ENCODE data around the gene NFASC. TPM values are rescaled to one million over a fixed set of nuclear protein-coding genes. Genes with fewer than 3 reads are reported as not detected.

NFASC gene
- total RNA-seq, 1 donor from 2014 or later: 0.80 TPM

DNA sequence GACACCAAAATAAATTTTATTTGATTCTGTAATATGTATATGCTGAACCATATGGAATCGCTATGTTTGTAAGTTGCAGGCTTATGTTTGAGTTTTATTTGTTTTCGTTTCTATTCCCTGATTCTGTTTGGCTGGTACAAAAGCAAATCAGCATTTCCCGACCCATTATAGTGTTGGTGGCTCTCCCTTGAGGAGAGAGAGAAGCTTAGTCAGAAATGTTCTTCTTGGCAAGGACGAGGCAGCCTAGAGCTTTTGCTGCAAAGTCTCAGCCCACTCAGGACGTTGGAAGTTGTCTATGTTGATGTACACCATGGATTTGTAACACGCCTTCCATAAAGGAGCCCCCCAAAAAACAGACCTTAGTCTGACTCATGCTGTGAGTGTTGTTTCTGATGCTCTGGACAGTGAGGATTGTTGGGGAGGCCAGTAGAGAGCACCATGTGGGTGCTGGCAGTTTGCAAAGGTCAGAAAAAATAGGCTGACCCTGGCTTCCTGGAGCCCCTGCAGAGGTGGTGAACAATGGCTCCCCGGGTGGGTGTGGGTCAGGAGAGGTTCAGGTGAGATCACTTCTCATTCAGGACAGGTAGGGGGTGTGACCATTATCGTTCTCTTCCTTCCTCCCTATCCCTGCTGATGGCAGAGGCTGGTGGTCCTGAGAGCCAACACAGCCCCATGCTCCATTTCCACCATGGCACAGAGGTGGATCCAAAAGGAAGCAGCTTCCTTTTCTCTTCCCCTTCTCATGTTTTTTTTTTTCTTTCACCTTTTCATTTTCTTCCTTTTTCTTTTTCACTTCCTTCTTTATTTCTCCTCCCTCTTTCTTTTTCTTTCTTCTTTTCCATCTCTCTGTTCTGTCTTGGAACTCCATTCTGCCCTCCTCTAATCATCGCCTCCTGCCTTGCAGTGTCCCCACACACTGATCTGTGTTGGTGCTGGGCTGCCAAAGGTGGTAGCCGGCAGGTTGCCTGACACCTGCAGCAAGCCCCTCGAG lies 88.0 kb downstream of the NFASC start:
- DNase-seq (ENCODE audit: low read depth): no peak

DNA sequence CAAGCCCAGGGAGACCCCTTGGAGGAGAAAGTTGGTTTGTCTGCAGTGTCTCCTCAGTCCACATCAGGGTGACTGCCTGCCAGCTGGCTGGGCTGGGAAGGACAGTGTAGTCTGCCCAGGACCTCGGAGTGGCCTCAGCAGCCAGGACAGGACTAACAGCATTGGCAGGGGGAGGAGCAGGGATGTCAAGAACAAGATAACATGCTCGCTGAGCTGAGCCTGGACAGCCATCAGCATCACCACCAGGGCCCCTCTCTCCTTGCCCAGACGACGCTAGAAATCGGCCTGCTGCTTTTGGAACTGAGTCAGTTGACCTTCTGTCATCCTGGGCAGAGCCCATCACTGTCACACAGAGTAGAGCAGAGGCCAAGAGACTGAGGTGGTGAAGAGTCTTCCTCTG lies 88.7 kb downstream of the NFASC start:
- DNase-seq (ENCODE audit: low read depth): no peak

DNA sequence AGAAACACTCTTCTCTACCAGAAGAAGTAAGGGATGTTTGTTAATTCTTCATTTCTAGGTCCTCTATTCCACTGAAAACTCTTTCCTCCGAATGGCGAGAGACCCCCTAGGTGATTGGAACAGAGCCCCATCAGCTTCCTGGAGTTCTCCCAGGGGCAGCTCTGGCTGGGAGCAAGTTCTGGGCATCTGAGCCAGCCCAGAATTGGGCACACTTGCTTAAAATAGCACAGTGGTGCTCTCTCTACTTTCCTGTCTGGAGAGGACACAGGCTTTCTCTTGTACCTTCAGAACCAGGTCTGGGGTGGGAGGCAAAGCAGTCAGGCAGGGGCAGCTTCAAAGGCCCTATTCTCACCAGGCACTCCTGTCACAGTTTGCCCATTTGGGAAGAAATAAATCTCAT lies 89.2 kb downstream of the NFASC start:
- DNase-seq (ENCODE audit: low read depth): no peak

DNA sequence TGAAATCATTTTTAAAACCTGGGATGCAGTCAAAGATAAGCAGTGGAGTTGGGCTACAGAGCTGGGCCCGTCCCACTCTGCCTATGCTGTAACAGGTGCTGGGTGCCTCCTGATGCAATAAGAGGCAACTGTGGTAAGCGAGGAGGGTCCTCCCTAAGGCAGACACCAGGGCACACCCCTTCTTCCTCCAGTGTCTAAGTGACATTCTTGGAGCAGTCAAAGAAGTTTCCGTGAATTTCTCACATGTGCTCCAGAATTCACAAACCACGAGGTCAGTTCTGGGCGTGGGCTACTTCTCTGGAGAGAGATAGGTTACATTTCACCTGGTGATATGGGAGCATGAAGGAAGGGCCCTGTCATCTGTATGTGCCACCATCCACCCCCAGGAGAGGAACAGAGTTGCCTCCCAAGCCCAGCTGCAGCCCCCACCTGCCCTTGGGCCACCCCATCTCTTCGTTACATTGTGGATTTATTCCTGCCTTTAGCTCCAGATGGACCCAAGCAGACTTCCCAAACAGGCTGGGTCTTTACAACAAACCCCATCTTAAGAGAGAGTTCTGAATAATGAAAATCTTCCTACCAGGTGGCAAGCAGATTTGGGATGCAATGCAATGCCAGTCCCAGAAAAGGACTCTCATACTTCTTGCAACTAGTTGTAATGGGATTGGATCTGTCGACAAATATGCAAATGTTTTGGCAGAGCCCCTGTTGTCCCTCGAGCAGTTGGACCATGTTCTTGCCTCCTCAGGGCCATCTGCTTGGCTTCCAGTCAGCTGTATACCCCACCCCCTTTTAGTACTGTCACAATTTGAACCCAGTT lies 89.9 kb downstream of the NFASC start:
- no peak for DNase-seq (ENCODE audit: low read depth)

GRCh38 chr1:204961765-204962419 lies 91.2 kb downstream of the NFASC start:
- DNase-seq (ENCODE audit: low read depth): no peak

- DNase-seq (ENCODE audit: low read depth): no peak
Measured at GRCh38 chr1:204962742-204963632, 92.3 kb downstream of the NFASC start.

- DNase-seq (ENCODE audit: low read depth): no peak
Measured at GRCh38 chr1:204967451-204967850, 96.8 kb downstream of the NFASC start.

- DNase-seq (ENCODE audit: low read depth): no peak
Measured at GRCh38 chr1:204968135-204968534, 97.5 kb downstream of the NFASC start.

GRCh38 chr1:204968951-204969350 lies 98.3 kb downstream of the NFASC start:
- DNase-seq (ENCODE audit: low read depth): no peak

GRCh38 chr1:204970937-204971336 lies 100.3 kb downstream of the NFASC start:
- DNase-seq (ENCODE audit: low read depth): no peak

GRCh38 chr1:204971517-204972336 lies 101.1 kb downstream of the NFASC start:
- DNase-seq (ENCODE audit: low read depth): no peak

- DNase-seq (ENCODE audit: low read depth): no peak
Measured at GRCh38 chr1:204972426-204972825, 101.8 kb downstream of the NFASC start.

DNA sequence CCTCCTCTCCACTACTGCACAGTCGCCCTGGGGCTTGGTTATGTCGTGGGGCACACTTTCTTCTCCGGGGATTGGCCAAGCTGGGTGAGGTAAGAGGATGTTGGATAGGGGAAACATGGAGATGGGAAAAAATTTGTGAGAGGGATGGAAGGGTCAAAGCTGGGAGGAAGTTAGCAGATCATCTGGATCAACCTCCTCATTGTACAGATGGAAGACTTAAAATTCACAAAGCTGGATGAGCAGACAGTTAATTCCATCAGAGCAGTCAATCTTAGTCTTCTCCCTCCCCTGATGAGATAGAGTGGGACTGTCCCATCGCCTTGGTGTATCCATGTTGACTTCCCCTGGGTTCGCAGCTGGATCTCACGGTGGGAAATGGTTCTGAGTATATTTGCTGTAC lies 102.8 kb downstream of the NFASC start:
- no peak for DNase-seq (ENCODE audit: low read depth)

- DNase-seq (ENCODE audit: low read depth): no peak
Measured at GRCh38 chr1:204974327-204974726, 103.7 kb downstream of the NFASC start.

- no peak for DNase-seq (ENCODE audit: low read depth)
Measured at GRCh38 chr1:204975021-204975420, 104.4 kb downstream of the NFASC start.

DNA sequence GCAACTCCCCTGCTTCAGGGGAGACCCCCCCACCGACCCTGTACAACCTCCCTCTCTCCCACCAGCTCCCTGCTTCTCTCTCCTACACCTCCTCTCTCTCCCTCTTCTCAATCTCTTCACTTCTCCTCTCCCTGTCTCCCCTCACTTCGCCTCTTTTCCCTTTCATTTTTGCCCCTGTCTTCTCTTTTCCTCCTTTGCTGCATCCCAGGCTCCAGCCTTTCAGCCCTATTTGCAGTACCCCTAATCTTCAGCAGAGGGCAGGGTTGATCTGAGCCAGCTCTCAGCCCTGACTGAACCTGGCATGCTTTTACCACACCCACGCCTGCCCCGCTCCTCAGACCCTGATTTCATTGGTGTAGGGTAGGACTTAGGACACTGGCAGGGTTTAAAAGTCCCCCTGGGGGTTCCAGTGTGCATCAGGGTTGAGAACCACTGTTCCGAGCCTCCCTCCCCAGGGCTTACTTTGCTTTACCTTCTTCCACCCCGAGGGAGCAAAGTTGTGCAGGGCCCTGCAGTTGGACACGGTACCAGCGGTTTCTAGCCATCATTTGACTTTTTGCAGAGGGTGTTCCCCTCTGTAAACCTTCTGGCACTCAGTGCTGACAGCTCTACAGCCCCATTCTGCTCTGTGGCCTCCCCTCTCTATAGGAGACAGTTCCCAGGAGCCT lies 105.0 kb downstream of the NFASC start:
- peak; percentile 63 for DNase-seq (ENCODE audit: low read depth)

DNA sequence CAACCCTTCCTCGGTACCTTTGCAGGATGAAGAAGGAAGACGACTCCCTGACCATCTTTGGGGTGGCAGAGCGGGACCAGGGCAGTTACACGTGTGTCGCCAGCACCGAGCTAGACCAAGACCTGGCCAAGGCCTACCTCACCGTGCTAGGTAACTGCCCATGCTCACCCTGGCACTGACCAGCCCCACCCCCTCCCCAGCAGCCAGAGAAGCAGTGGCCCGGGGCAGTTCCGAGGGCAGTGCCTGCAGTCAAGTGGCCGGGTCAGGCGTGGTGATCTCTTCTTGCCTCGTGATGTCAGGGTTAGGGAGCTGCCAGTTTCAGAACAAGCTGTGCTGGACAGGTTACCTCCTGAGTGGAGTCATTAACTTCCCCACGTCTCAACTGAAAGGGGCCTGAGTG lies 106.0 kb downstream of the NFASC start:
- DNase-seq (ENCODE audit: low read depth): no peak

DNA sequence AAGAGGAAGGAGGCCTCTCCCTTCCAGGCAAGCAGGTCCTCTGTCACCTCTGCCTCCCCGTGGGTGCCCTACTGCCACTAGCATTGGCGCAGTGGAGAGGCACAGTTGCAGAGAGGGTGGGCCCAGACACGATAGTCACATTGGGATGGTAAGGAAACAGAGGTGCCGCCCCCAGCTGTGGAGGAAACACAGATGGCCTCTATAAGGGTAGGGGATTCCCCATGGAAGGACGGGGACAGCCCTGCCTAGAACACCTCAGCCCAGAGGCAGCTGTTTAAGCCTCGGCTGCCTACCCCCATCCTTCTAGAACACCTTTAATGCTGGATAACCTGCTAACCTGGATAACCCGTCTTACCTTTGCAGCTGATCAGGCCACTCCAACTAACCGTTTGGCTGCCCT lies 106.7 kb downstream of the NFASC start:
- DNase-seq (ENCODE audit: low read depth): no peak

DNA sequence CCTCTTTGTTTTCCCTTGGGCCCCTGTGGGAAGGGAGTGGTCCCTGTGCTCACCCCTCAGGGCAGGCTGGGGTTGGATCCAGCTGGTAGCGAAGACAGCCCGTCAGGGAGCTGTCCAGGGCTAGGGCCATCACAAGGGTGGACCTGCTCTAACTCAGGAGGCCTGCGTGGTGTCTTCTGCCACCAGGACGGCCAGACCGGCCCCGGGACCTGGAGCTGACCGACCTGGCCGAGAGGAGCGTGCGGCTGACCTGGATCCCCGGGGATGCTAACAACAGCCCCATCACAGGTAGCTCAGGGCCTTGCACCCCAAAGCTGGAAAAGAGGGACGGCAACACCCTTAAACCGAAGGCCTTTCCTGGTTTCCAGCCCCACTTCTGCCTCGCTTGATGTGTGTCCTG lies 108.1 kb downstream of the NFASC start:
- no peak for DNase-seq (ENCODE audit: low read depth)
